Thoracic aorta (tissue), 2 donors: ENCODE data around the gene ELF5. TPM values are rescaled to one million over a fixed set of nuclear protein-coding genes. Genes with fewer than 3 reads are reported as not detected.

Experiments
- ATAC-seq: fragments of 150-250 bp; one replicate; pipeline ENCODE4 v1.8.0; 2017; ENCODE audit warnings: low read depth; ENCODE audit not compliant: insufficient number of reproducible peaks, low FRiP score
- DNase-seq: peaks from one replicate; pipeline ENCODE4 v3.0.0-alpha.2; 2020; ENCODE audit warnings: low spot score
- H3K27ac ChIP-seq, 2 donors: fragments of 200-600 bp; sonication (generic); 1 replicate in 1 of 2; 2 replicates in 1 of 2; pipeline ENCODE4 v1.5.1; 2016; ENCODE audit warnings: mild to moderate bottlenecking in 2 of 2, moderate library complexity in 2 of 2
- H3K27me3 ChIP-seq: fragments of 200-600 bp; sonication (generic); replicated peaks from 2 replicates; pipeline ENCODE4 v1.6.0; 2016; ENCODE audit warnings: mild to moderate bottlenecking; ENCODE audit not compliant: insufficient read depth
- H3K36me3 ChIP-seq: fragments of 200-600 bp; sonication (generic); one replicate; pipeline ENCODE4 v1.5.1; 2016
- H3K4me1 ChIP-seq, 2 donors: fragments of 200-600 bp; sonication (generic); 1 replicate in 1 of 2; 2 replicates in 1 of 2; pipeline versions ENCODE4 v1.5.1 to v1.6.0; 2016; ENCODE audit warnings: low read depth in 2 of 2, mild to moderate bottlenecking in 1 of 2; ENCODE audit not compliant: control insufficient read depth in 1 of 2
- H3K4me3 ChIP-seq: fragments of 200-600 bp; sonication (generic); 2 replicates; pipeline ENCODE4 v1.5.1; 2016; ENCODE audit warnings: mild to moderate bottlenecking
- H3K9me3 ChIP-seq: fragments of 200-600 bp; sonication (generic); 2 replicates; pipeline ENCODE4 v1.5.1; 2016
- CTCF ChIP-seq: fragments of 200-600 bp; sonication (generic); IDR thresholded peaks from one replicate; pipeline ENCODE4 v1.5.1; 2019; ENCODE audit warnings: antibody characterized with exemption
- total RNA-seq, 2 donors: library from RNA; depleted of rRNA; stranded (reverse); fragments of >200 nt; gene quantifications; one replicate each; pipeline versions ENCODE4 v1.1.0 to v1.2.3, GENCODE V29; 2016

Gene ELF5
- total RNA-seq, 2 donors from 2014 or later: not detected

GRCh38 chr11:34509336-34509876, 4.2 kb downstream of the ELF5 start:
- Histone ChIP-seq H3K9me3 (no peaks in the 10 kb centered on the region), H3K27ac (no peak overlapping the region), H3K36me3 (no peaks in the 10 kb centered on the region), H3K27me3 (no peaks in the 10 kb centered on the region), H3K4me1 (no peaks in the 10 kb centered on the region), H3K4me3 (no peak overlapping the region)
- no peak for ATAC-seq
- TF ChIP-seq CTCF: no peak
- DNase-seq: no peak

GRCh38 chr11:34508524-34508923, 5.1 kb downstream of the ELF5 start:
- Histone ChIP-seq H3K36me3 (no peaks in the 10 kb centered on the region), H3K4me1 (no peaks in the 10 kb centered on the region), H3K9me3 (no peaks in the 10 kb centered on the region), H3K27me3 (no peaks in the 10 kb centered on the region), H3K27ac (no peak overlapping the region), H3K4me3 (no peak overlapping the region)
- ATAC-seq (no peak), DNase-seq (no peak)
- no peak for TF ChIP-seq CTCF

GRCh38 chr11:34507610-34508009, 6.0 kb downstream of the ELF5 start:
- Histone ChIP-seq H3K27ac (no peak overlapping the region), H3K36me3 (no peaks in the 10 kb centered on the region), H3K4me3 (no peak overlapping the region), H3K9me3 (no peaks in the 10 kb centered on the region), H3K27me3 (no peaks in the 10 kb centered on the region), H3K4me1 (no peaks in the 10 kb centered on the region)
- DNase-seq (no peak), ATAC-seq (no peak)
- no peak for TF ChIP-seq CTCF

- ATAC-seq (no peak), DNase-seq (no peak)
- Histone ChIP-seq H3K36me3 (no peaks in the 10 kb centered on the region), H3K4me3 (no peak overlapping the region), H3K27me3 (no peaks in the 10 kb centered on the region), H3K9me3 (no peaks in the 10 kb centered on the region), H3K27ac (no peak overlapping the region), H3K4me1 (no peaks in the 10 kb centered on the region)
- TF ChIP-seq CTCF: no peak
These were observed 6.4 kb downstream of the ELF5 start for GRCh38 chr11:34507156-34507555.

GRCh38 chr11:34505874-34506273, 7.7 kb downstream of the ELF5 start:
- no peaks in the 10 kb centered on the region for H3K36me3 ChIP-seq
- H3K27me3 ChIP-seq: no peaks in the 10 kb centered on the region
- DNase-seq (no peak), ATAC-seq (no peak)
- no peak for TF ChIP-seq CTCF
- H3K9me3 ChIP-seq: no peaks in the 10 kb centered on the region
- no peak overlapping the region for H3K27ac ChIP-seq
- H3K4me1 ChIP-seq: no peaks in the 10 kb centered on the region
- H3K4me3 ChIP-seq: no peak overlapping the region
